Panc1 (cell line): ENCODE data around the gene RADIL. TPM values are rescaled to one million over a fixed set of nuclear protein-coding genes. Genes with fewer than 3 reads are reported as not detected.

Experiments used
- ATAC-seq: fragments of 200-7000 bp; cut with Tn5 transposase; 2 replicates; pipeline ENCODE4 v1.9.1; 2020; ENCODE audit warnings: mild to moderate bottlenecking, moderate library complexity
- BruUV-seq: library from RNA; stranded (reverse); fragments of 400-500 nt; replicated peaks from 2 replicates; lab custom pipeline; 2021; lab: Mats Ljungman, UMichigan
- CTCF ChIA-PET: fragments of 300-600 bp; sonication (Branson Sonifier 250); formaldehyde crosslinking; loops from one replicate; lab custom pipeline; 2022; ENCODE audit warnings: antibody characterized with exemption; lab: Charles Lee
- POLR2A ChIA-PET: fragments of 300-600 bp; sonication (Branson Sonifier 250); formaldehyde crosslinking; loops from one replicate; lab custom pipeline; 2022; ENCODE audit warnings: antibody characterized with exemption; lab: Charles Lee
- DNase-seq: peaks from one replicate; pipeline ENCODE4 v3.0.0-alpha.2; 2010; ENCODE audit warnings: low read depth, low spot score
- H3K27ac ChIP-seq: 2 replicates; pipeline ENCODE4 v1.5.1; 2011; ENCODE audit warnings: mild to moderate bottlenecking, low read length, inconsistent platforms
- H3K27me3 ChIP-seq: fragments of 200-500 bp; sonication (Bioruptor generic); 2 replicates; pipeline ENCODE4 v1.6.0; 2014; ENCODE audit warnings: low read length, inconsistent platforms; ENCODE audit not compliant: control insufficient read depth, insufficient read depth
- H3K36me3 ChIP-seq: fragments of 200-500 bp; sonication (Bioruptor generic); 2 replicates; pipeline ENCODE4 v1.5.1; 2014; ENCODE audit warnings: inconsistent platforms, mild to moderate bottlenecking, low read length, moderate library complexity; ENCODE audit not compliant: control insufficient read depth, insufficient read depth
- H3K4me1 ChIP-seq: 2 replicates; pipeline ENCODE4 v1.5.1; 2011; ENCODE audit warnings: inconsistent platforms, mild to moderate bottlenecking, low read length, moderate library complexity; ENCODE audit not compliant: control insufficient read depth, insufficient read depth
- H3K4me3 ChIP-seq, 2 experiments: 2 replicates each; pipeline ENCODE4 v1.5.1; 2011 to 2012; ENCODE audit warnings: low read depth in 2 of 2, low read length in 2 of 2, mild to moderate bottlenecking in 2 of 2, inconsistent platforms in 1 of 2, moderate library complexity in 1 of 2
- H3K9me3 ChIP-seq: fragments of 200-500 bp; sonication (Bioruptor generic); 2 replicates; pipeline ENCODE4 v1.5.1; 2014; ENCODE audit warnings: low read depth, mild to moderate bottlenecking, inconsistent platforms, low read length, moderate library complexity; ENCODE audit not compliant: control insufficient read depth, insufficient read depth
- POLR2AphosphoS5 ChIP-seq: IDR thresholded peaks from 2 replicates; pipeline ENCODE4 v1.6.1; 2012; ENCODE audit warnings: mild to moderate bottlenecking, low read depth, low read length, moderate library complexity
- SIN3A ChIP-seq: IDR thresholded peaks from 2 replicates; pipeline ENCODE4 v1.6.1; 2012; ENCODE audit warnings: low read depth, mild to moderate bottlenecking, low read length, moderate library complexity, borderline replicate concordance; ENCODE audit not compliant: insufficient read depth
- TCF7L2 ChIP-seq: IDR thresholded peaks from 2 replicates; pipeline ENCODE4 v1.6.1; 2011; ENCODE audit warnings: mild to moderate bottlenecking, low read depth, low read length, inconsistent platforms
- in situ Hi-C: cut with HindIII; loops from 2 replicates; pipeline ENCODE4 v1.10.0; 2016; ENCODE audit warnings: low sequenced_read_pairs, low pct_unique_long_range_greater_than_20kb
- intact Hi-C: fragments of 100-400 bp; cut with micrococcal nuclease; formaldehyde crosslinking; loops from one replicate; pipeline ENCODE4 v1.10.0; 2022; ENCODE audit not compliant: unreplicated experiment
- total RNA-seq: library from RNA; stranded (reverse); gene quantifications from one replicate; pipeline ENCODE4 v1.2.1, GENCODE V29; 2021; ENCODE audit not compliant: unreplicated experiment
- TF ChIP-seq, protein P1 (sequence below): fragments of 450-650 bp; IDR thresholded peaks from 2 replicates; pipeline ENCODE4 v1.5.1; 2017; ENCODE audit warnings: mild to moderate bottlenecking
- TF ChIP-seq, protein P2 (sequence below), 2 experiments: IDR thresholded peaks; 2 replicates each; pipeline ENCODE4 v1.6.1; 2011 to 2012; ENCODE audit warnings: low read depth in 2 of 2, control low read depth in 1 of 2, low read length in 1 of 2, mild to moderate bottlenecking in 1 of 2, moderate library complexity in 1 of 2; ENCODE audit not compliant: insufficient read depth in 1 of 2

The RADIL gene
- total RNA-seq, 1 experiment from 2014 or later: 1.3 TPM

DNA sequence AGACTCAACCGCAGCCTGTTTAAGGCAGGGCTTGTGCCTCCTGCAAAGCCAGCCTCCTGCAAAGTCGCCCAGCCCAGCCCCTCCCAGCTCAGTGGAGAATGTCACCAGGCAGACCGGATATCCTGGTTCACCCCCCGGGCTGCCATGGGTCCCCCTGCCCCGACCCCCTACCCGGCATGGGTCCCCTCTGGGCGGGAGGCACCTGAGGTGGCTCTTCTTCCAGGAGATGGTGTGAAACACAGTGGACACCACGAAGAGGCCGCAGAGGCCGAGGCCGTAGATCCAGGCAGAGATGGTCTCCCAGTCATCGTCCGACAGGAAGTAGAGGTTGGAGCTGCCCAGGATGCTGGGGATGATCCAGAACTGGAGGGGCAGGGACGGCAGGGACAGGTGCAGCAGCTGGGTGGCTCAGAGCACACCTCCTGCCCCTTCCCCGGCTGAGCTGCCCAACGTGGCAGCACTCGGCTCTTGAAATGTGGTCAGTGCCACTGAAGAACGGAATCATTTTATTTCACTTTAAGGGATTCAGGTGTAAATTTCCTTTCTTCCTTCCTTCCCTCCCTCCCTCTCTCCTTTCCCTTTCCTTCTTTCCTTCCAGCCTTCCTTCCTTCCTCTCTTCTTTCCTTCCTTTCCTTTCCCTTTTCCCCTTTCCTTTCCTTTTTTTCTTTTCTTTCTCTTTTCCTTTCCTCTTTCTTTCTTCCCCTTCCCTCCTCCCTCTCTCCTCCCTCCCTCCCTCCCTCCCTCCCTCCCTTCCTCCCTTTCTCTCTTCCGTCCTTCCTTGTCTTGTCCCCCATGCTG lies 36.7 kb upstream of the RADIL start:
- ATAC-seq (no peak), DNase-seq (no peak)
- no peaks in the 10 kb centered on the region for H3K9me3 ChIP-seq
- in situ Hi-C loops (no loop called here), intact Hi-C loops (no loop called here)
- no peaks in the 10 kb centered on the region for H3K4me1 ChIP-seq
- H3K36me3 ChIP-seq: no peaks in the 10 kb centered on the region
- POLR2A ChIA-PET: no interaction called here
- no peak overlapping the region for H3K4me3 ChIP-seq
- H3K27me3 ChIP-seq: peaks cover 2% of the 10 kb centered on the region; the same call in 1 of the 2 replicates
- no peak overlapping the region for H3K27ac ChIP-seq
- CTCF ChIA-PET: no interaction called here
- no TSS peak for BruUV-seq
- TF ChIP-seq, protein P1, sequence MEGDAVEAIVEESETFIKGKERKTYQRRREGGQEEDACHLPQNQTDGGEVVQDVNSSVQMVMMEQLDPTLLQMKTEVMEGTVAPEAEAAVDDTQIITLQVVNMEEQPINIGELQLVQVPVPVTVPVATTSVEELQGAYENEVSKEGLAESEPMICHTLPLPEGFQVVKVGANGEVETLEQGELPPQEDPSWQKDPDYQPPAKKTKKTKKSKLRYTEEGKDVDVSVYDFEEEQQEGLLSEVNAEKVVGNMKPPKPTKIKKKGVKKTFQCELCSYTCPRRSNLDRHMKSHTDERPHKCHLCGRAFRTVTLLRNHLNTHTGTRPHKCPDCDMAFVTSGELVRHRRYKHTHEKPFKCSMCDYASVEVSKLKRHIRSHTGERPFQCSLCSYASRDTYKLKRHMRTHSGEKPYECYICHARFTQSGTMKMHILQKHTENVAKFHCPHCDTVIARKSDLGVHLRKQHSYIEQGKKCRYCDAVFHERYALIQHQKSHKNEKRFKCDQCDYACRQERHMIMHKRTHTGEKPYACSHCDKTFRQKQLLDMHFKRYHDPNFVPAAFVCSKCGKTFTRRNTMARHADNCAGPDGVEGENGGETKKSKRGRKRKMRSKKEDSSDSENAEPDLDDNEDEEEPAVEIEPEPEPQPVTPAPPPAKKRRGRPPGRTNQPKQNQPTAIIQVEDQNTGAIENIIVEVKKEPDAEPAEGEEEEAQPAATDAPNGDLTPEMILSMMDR: no peak
- TF ChIP-seq TCF7L2 (no peak), POLR2AphosphoS5 (no peak), SIN3A (no peak)
- TF ChIP-seq, protein P2, sequence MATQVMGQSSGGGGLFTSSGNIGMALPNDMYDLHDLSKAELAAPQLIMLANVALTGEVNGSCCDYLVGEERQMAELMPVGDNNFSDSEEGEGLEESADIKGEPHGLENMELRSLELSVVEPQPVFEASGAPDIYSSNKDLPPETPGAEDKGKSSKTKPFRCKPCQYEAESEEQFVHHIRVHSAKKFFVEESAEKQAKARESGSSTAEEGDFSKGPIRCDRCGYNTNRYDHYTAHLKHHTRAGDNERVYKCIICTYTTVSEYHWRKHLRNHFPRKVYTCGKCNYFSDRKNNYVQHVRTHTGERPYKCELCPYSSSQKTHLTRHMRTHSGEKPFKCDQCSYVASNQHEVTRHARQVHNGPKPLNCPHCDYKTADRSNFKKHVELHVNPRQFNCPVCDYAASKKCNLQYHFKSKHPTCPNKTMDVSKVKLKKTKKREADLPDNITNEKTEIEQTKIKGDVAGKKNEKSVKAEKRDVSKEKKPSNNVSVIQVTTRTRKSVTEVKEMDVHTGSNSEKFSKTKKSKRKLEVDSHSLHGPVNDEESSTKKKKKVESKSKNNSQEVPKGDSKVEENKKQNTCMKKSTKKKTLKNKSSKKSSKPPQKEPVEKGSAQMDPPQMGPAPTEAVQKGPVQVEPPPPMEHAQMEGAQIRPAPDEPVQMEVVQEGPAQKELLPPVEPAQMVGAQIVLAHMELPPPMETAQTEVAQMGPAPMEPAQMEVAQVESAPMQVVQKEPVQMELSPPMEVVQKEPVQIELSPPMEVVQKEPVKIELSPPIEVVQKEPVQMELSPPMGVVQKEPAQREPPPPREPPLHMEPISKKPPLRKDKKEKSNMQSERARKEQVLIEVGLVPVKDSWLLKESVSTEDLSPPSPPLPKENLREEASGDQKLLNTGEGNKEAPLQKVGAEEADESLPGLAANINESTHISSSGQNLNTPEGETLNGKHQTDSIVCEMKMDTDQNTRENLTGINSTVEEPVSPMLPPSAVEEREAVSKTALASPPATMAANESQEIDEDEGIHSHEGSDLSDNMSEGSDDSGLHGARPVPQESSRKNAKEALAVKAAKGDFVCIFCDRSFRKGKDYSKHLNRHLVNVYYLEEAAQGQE (IDR thresholded peaks at IDR 0.05; ENCODE audit: insufficient read depth in 1 of 2, low read depth in 2 of 2, low read length in 1 of 2): no peak

DNA sequence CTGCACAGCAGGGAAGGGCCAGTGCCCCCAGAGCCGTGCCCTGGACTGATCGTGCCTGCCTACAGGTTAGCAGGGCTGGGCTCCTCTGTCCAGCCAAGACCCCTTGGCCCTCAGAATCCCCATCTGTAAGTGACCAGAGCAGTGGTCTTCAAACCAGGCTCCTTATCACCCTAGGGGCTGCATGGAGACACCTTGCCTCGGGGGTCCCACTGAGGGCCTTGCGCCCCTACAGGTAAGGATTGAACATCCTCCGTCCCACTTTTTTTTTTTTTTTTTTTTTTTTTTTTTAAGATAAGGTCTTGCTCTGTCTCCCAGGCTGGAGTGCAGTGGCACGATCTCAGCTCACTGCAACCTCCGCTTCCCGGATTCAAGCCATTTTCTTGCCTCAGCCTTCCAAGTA lies 32.6 kb upstream of the RADIL start:
- H3K36me3 ChIP-seq: no peaks in the 10 kb centered on the region
- DNase-seq (no peak), ATAC-seq (no peak)
- no peaks in the 10 kb centered on the region for H3K4me1 ChIP-seq
- intact Hi-C loops (no loop called here), in situ Hi-C loops (no loop called here)
- no peaks in the 10 kb centered on the region for H3K9me3 ChIP-seq
- no peak overlapping the region for H3K4me3 ChIP-seq
- no peaks in the 10 kb centered on the region; the same call in 1 of the 2 replicates for H3K27me3 ChIP-seq
- BruUV-seq: no TSS peak
- CTCF ChIA-PET: no interaction called here
- POLR2A ChIA-PET: no interaction called here
- no peak for TF ChIP-seq POLR2AphosphoS5
- no peak for TF ChIP-seq TCF7L2
- no peak for TF ChIP-seq SIN3A
- TF ChIP-seq, protein P2 (IDR thresholded peaks at IDR 0.05; ENCODE audit: insufficient read depth in 1 of 2, low read depth in 2 of 2, low read length in 1 of 2): no peak
- TF ChIP-seq, protein P1: no peak
- no peak overlapping the region for H3K27ac ChIP-seq
